ENCODE results near the gene SERPINA6. TPM values are rescaled to one million over a fixed set of nuclear protein-coding genes. Genes with fewer than 3 reads are reported as not detected.
"Not testable (repeated sequence)": the region's sequence is repeated elsewhere in the genome, so short reads cannot be mapped to it uniquely, and the experiment has no call there.

SERPINA6 gene
- total RNA-seq, 1 donor from 2014 or later = not detected

DNA sequence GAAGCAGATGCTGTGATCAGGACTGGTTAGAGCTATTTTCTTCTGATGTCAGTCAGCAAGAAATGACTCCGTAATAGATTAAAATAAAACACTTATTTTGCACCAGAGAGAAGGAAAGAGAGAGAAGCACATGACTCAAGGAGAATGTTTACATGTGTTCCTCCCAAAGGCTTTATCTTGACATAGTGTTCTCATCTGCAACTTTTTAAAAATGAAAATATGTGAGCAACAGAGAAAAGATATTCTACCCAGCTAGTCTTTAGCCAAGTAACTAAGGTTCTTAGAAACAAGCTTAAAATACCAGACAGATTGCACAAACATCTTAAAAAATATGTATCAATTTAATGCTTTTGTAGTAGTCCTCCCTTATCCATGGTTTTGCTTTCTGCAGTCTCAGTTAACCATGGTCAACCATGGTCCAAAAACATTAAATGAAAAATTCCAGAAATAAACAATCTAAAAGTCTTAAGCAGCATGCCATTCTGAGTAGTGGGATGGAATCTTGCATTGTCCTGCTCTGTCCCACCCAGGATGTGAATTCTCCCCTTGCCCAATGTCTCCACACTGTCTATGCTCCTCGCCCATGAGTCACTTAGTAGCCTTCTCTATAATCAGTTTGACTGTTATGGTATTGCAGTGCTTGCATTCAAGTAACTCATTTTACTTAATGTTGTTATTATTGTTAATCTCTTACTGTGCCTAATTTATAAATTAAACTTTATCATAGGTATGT lies 40.0 kb downstream of the SERPINA6 start:
- no peak for DNase-seq (ENCODE audit: low read depth)
- Histone ChIP-seq H3K27me3 (ENCODE audit: control insufficient read depth, insufficient read depth, low read length) (no peaks in the 10 kb centered on the region), H3K36me3 (ENCODE audit: control insufficient read depth, insufficient read depth, low read length) (no peaks in the 10 kb centered on the region), H3K4me3 (ENCODE audit: low read depth, low read length) (no peak overlapping the region)
- TF ChIP-seq, protein P1, sequence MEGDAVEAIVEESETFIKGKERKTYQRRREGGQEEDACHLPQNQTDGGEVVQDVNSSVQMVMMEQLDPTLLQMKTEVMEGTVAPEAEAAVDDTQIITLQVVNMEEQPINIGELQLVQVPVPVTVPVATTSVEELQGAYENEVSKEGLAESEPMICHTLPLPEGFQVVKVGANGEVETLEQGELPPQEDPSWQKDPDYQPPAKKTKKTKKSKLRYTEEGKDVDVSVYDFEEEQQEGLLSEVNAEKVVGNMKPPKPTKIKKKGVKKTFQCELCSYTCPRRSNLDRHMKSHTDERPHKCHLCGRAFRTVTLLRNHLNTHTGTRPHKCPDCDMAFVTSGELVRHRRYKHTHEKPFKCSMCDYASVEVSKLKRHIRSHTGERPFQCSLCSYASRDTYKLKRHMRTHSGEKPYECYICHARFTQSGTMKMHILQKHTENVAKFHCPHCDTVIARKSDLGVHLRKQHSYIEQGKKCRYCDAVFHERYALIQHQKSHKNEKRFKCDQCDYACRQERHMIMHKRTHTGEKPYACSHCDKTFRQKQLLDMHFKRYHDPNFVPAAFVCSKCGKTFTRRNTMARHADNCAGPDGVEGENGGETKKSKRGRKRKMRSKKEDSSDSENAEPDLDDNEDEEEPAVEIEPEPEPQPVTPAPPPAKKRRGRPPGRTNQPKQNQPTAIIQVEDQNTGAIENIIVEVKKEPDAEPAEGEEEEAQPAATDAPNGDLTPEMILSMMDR (IDR thresholded peaks at IDR 0.05; ENCODE audit: insufficient read depth, low read length, poor library complexity, severe bottlenecking) = no peak

DNA sequence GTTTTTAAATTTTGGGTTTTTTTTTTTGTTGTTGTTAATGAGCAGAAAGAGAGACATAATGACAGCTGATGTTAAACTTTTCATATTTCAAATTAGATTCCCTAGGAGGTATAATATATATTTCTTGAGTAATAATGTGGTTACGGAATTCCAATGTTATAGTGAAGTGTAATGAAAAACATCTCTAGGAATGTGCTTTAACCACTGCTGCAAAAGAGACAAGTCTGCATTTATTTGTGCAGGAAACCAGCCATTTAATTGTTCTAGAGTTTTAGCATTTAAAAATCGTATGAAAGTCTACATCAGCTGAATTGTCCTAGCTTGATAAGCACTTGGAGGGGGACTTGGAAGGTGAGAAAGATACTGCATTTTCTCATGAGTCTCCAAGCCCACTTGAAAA lies 44.4 kb downstream of the SERPINA6 start:
- TF ChIP-seq, protein P1 (IDR thresholded peaks at IDR 0.05; ENCODE audit: insufficient read depth, low read length, poor library complexity, severe bottlenecking) = no peak
- no peak for DNase-seq (ENCODE audit: low read depth)
- no peak overlapping the region for H3K4me3 ChIP-seq (ENCODE audit: low read depth, low read length)
- no peaks in the 10 kb centered on the region for H3K27me3 ChIP-seq (ENCODE audit: control insufficient read depth, insufficient read depth, low read length)
- no peaks in the 10 kb centered on the region for H3K36me3 ChIP-seq (ENCODE audit: control insufficient read depth, insufficient read depth, low read length)

DNA sequence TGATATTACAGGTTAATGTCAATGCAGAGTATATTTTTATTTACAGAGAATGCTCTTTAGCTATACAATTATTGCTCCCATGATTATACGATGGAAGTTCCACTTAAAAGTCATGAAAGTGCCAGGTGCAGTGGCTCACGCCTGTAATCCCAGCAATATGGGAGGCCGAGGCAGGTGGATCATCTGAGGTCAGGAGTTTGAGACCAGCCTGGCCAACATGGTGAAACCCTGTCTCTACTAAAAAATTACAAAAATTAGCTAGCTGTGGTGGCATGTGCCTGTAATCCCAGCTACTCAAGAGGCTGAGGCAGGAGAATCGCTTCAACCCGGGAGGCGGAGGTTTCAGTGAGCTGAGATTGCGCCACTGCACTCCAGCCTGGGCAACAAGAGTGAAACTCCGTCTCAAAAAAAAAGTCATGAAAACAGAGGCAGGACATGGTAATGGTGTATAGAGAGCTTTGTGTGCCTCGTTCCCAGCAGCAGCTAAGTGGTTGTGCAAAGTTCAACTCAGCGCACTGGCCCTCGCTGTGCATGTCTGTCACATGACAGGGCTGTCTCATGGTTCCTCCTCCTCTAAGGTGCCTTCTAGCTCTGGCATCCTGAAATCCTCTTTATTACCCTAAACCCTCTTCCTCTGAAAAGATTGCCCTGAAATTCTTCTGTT lies 46.1 kb downstream of the SERPINA6 start:
- H3K36me3 ChIP-seq (ENCODE audit: control insufficient read depth, insufficient read depth, low read length); DNase-seq (ENCODE audit: low read depth); H3K27me3 ChIP-seq (ENCODE audit: control insufficient read depth, insufficient read depth, low read length); H3K4me3 ChIP-seq (ENCODE audit: low read depth, low read length): not testable (repeated sequence)

DNA sequence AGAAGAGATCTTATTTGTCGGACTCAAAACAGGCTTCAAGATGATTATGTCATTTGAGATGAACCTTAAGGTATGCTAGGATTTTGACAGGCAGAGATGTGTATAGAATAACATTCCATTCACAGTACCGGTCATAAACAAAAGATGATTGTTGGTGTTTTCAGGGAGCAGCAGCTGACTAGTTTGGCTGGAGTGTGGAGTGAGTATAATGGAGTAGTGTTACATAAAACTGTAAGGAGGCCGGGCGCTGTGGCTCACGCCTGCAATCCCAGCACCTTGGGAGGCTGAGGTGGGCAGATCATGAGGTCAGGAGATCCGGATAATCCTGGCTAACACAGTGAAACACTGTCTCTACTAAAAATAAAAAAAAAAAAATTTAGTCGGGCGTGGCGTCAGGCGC lies 54.0 kb downstream of the SERPINA6 start:
- DNase-seq (ENCODE audit: low read depth) = no peak
- no peaks in the 10 kb centered on the region for H3K27me3 ChIP-seq (ENCODE audit: control insufficient read depth, insufficient read depth, low read length)
- H3K4me3 ChIP-seq (ENCODE audit: low read depth, low read length) = no peak overlapping the region
- H3K36me3 ChIP-seq (ENCODE audit: control insufficient read depth, insufficient read depth, low read length) = no peaks in the 10 kb centered on the region
- TF ChIP-seq, protein P1 (IDR thresholded peaks at IDR 0.05; ENCODE audit: insufficient read depth, low read length, poor library complexity, severe bottlenecking) = no peak

DNA sequence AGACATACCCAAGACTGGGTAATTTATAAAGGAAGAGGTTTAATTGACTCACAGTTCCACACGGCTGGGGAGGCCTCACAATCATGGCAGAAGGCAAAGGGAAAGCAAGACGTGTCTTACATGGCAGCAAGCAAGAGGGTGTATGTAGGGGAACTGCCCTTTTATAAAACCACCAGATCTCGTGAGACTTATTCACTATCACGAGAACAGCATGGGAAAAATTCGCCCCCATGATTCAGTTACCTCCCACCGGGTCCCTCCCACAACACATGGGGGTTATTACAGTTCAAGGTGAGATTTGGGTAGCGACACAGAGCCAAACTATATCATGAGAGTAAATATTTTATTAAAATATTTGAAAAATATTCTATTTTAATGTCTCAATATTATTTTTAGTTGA lies 54.6 kb downstream of the SERPINA6 start:
- not testable (repeated sequence) for H3K27me3 ChIP-seq (ENCODE audit: control insufficient read depth, insufficient read depth, low read length); H3K4me3 ChIP-seq (ENCODE audit: low read depth, low read length); DNase-seq (ENCODE audit: low read depth); H3K36me3 ChIP-seq (ENCODE audit: control insufficient read depth, insufficient read depth, low read length)

DNA sequence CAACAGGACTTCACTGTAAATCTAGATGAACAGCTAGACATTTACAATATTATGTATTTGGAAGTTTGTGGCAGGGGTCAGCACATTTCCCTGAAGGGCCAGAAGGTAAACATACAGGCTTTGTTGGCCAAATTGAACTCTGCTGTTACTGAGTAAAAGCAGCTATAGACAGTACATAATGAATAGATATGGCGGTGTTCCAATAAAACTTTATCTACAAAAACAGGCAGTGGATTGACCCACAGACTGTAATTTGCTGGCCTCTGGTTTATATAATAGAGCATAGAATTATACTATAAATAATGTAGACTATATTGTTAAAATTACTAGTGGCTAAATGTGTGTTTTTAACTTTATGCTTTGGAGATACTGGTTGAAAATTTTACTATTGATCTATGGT lies 55.8 kb downstream of the SERPINA6 start:
- no peak overlapping the region for H3K4me3 ChIP-seq (ENCODE audit: low read depth, low read length)

DNA sequence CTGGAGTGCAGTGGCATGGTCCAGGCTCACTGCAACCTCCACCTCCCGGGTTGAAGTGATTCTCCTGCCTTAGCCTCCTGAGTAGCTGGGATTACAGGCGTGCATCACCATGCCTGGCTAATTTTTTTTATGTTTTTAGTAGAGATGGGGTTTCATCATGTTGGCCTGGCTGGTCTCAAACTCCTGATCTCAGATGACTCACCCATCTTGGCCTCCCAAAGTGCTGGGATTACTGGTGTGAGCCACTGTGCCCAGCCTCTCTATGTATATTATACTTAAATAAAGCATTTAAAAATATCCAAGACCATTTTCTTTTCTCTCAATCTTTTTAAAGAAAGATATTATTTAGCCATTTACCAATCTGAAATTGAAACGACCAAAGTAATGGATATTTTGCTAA lies 58.9 kb downstream of the SERPINA6 start:
- DNase-seq (ENCODE audit: low read depth); H3K36me3 ChIP-seq (ENCODE audit: control insufficient read depth, insufficient read depth, low read length); H3K4me3 ChIP-seq (ENCODE audit: low read depth, low read length); H3K27me3 ChIP-seq (ENCODE audit: control insufficient read depth, insufficient read depth, low read length): not testable (repeated sequence)

More for the DNA sequence above, 55.8 kb downstream of the SERPINA6 start:
- Histone ChIP-seq H3K27me3 (ENCODE audit: control insufficient read depth, insufficient read depth, low read length) (no peaks in the 10 kb centered on the region), H3K36me3 (ENCODE audit: control insufficient read depth, insufficient read depth, low read length) (no peaks in the 10 kb centered on the region)
- TF ChIP-seq, protein P1 (IDR thresholded peaks at IDR 0.05; ENCODE audit: insufficient read depth, low read length, poor library complexity, severe bottlenecking) = no peak
- DNase-seq (ENCODE audit: low read depth) = no peak

Other genes with a start within 250 kb of the SERPINA6 start
- gene DDX24, start 242.1 kb downstream of the SERPINA6 start, total RNA-seq = 97.3 and 98.2 TPM in 2 replicates
- 21.5 and 24.7 TPM in 2 replicates for gene IFI27L1, start 242.0 kb downstream of the SERPINA6 start, total RNA-seq
- gene IFI27, start 212.6 kb downstream of the SERPINA6 start, total RNA-seq = under 0.01 and 1.4 TPM in 2 replicates
- gene IFI27L2, start 193.7 kb downstream of the SERPINA6 start, total RNA-seq = 81.0 and 155 TPM in 2 replicates
- 0.68 and 2.4 TPM in 2 replicates for gene PPP4R4, start 149.0 kb downstream of the SERPINA6 start, total RNA-seq
- not detected in 2 replicates for gene SERPINA10, start 30.1 kb downstream of the SERPINA6 start, total RNA-seq
- not detected in 2 replicates for gene SERPINA2, start 43.4 kb upstream of the SERPINA6 start, total RNA-seq
- gene SERPINA1, start 65.3 kb upstream of the SERPINA6 start, total RNA-seq = 18.1 and 23.2 TPM in 2 replicates
- gene SERPINA11, start 129.5 kb upstream of the SERPINA6 start, total RNA-seq = not detected in 2 replicates
- not detected in 2 replicates for gene SERPINA9, start 152.9 kb upstream of the SERPINA6 start, total RNA-seq
- gene SERPINA12, start 186.1 kb upstream of the SERPINA6 start, total RNA-seq = not detected in 2 replicates
- gene SERPINA4, start 238.1 kb upstream of the SERPINA6 start, total RNA-seq = not detected in 2 replicates

Measured in kidney epithelial cell (primary cell).